ENCODE data around the gene GHRHR. TPM values are rescaled to one million over a fixed set of nuclear protein-coding genes. Genes with fewer than 3 reads are reported as not detected.
A peak's percentile ranks its signal among the peaks of the same experiment; 100 is the strongest.

The GHRHR gene
- total and polyA plus RNA-seq, 9 of the 15 experiments (the other 6 are each of a cell fraction or from before 2014, with no cell fraction given) = not detected

DNA sequence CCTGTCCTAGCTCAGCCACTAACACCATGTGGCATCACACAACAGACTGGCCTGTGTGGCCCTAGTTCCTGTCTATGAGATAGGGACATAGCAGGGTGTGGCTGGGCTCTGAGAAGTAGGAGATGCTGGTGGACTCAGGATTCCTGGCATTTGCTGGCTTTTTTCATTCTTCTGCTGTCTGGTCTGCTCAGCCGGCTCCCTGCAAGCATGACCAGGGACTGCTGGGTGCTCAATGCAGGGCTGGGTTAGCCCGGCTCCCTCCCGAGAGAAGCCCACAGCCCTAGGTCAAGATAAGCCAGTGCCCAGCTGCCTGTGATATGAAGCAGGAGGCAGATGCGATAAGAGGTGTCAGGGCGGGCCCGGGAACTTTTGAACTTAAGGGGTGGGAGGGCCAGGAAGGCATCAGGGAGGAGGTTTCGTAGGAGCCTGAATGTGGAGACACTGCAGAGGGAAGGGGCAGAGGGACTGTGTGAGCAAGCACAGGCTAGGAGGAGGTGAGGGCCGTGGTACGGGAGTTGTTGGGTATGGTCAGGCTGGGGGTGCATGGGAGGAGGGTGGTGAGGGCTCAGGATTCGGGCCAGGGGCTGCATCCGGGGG lies 48.6 kb upstream of the GHRHR start (continued):
- TF ChIP-seq NCOA2 (IDR thresholded peaks at IDR 0.05; ENCODE audit: partially characterized antibody in 2 of 2) (no peak), BCOR (IDR thresholded peaks at IDR 0.05) (peak; percentile 93), LEF1 (IDR thresholded peaks at IDR 0.05) (peak; percentile 92), NELFE (IDR thresholded peaks at IDR 0.05; ENCODE audit: insufficient read depth, insufficient read length) (no peak), ZNF444 (CRISPR knock-in tag; IDR thresholded peaks at IDR 0.05) (no peak), HDAC8 (tag; IDR thresholded peaks at IDR 0.05) (no peak), ZNF121 (CRISPR knock-in tag; conservative IDR thresholded peaks at IDR 0.05) (no peak), JUND (IDR thresholded peaks at IDR 0.05; ENCODE audit: borderline replicate concordance, low read depth, low read length) (peak; percentile 73), JUND (tag; IDR thresholded peaks at IDR 0.05; ENCODE audit: borderline replicate concordance, low read depth, low read length) (no peak; the same call in 2 of the 3 replicates), MAFF (IDR thresholded peaks at IDR 0.05; ENCODE audit: low read length) (no peak), RB1 (IDR thresholded peaks at IDR 0.05; ENCODE audit: low read depth) (no peak; the same call in 1 of the 2 replicates), FOXA3 (CRISPR knock-in tag; conservative IDR thresholded peaks at IDR 0.05 in 1 of 2, IDR thresholded peaks at IDR 0.05 in 1 of 2) (no peak), SMARCA5 (IDR thresholded peaks at IDR 0.05) (peak; percentile 74), THRAP3 (IDR thresholded peaks at IDR 0.05; ENCODE audit: borderline replicate concordance) (no peak), U2AF2 (optimal IDR thresholded peaks at IDR 0.05; ENCODE audit: low read depth, low read length) (no peak), MEF2A (IDR thresholded peaks at IDR 0.05; ENCODE audit: control insufficient read depth, low read depth, low read length) (peak; percentile 59), HNRNPK (IDR thresholded peaks at IDR 0.05; ENCODE audit: low read depth, low read length, poor library complexity, severe bottlenecking) (no peak), ZNF445 (CRISPR knock-in tag; IDR thresholded peaks at IDR 0.05; ENCODE audit: low read depth) (no peak), ZNF699 (CRISPR knock-in tag; IDR thresholded peaks at IDR 0.05; ENCODE audit: insufficient replicate concordance) (no peak), ZNF830 (CRISPR knock-in tag; IDR thresholded peaks at IDR 0.05) (no peak), DDX20 (tag; IDR thresholded peaks at IDR 0.05; ENCODE audit: low read depth) (no peak)
- TF ChIP-seq, protein P1, sequence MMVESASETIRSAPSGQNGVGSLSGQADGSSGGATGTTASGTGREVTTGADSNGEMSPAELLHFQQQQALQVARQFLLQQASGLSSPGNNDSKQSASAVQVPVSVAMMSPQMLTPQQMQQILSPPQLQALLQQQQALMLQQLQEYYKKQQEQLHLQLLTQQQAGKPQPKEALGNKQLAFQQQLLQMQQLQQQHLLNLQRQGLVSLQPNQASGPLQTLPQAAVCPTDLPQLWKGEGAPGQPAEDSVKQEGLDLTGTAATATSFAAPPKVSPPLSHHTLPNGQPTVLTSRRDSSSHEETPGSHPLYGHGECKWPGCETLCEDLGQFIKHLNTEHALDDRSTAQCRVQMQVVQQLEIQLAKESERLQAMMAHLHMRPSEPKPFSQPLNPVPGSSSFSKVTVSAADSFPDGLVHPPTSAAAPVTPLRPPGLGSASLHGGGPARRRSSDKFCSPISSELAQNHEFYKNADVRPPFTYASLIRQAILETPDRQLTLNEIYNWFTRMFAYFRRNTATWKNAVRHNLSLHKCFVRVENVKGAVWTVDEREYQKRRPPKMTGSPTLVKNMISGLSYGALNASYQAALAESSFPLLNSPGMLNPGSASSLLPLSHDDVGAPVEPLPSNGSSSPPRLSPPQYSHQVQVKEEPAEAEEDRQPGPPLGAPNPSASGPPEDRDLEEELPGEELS (CRISPR knock-in tag; IDR thresholded peaks at IDR 0.05; ENCODE audit: borderline replicate concordance) = no peak
- TF ChIP-seq, protein P2, sequence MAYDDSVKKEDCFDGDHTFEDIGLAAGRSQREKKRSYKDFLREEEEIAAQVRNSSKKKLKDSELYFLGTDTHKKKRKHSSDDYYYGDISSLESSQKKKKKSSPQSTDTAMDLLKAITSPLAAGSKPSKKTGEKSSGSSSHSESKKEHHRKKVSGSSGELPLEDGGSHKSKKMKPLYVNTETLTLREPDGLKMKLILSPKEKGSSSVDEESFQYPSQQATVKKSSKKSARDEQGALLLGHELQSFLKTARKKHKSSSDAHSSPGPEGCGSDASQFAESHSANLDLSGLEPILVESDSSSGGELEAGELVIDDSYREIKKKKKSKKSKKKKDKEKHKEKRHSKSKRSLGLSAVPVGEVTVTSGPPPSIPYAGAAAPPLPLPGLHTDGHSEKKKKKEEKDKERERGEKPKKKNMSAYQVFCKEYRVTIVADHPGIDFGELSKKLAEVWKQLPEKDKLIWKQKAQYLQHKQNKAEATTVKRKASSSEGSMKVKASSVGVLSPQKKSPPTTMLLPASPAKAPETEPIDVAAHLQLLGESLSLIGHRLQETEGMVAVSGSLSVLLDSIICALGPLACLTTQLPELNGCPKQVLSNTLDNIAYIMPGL (CRISPR knock-in tag; IDR thresholded peaks at IDR 0.05) = no peak
- TF ChIP-seq, protein P3, sequence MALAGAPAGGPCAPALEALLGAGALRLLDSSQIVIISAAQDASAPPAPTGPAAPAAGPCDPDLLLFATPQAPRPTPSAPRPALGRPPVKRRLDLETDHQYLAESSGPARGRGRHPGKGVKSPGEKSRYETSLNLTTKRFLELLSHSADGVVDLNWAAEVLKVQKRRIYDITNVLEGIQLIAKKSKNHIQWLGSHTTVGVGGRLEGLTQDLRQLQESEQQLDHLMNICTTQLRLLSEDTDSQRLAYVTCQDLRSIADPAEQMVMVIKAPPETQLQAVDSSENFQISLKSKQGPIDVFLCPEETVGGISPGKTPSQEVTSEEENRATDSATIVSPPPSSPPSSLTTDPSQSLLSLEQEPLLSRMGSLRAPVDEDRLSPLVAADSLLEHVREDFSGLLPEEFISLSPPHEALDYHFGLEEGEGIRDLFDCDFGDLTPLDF (CRISPR knock-in tag; IDR thresholded peaks at IDR 0.05) = 0 out of 2 replicates have a peak, but pooled peaks have one; percentile 38

All from K562 (cell line).